Keratinocyte (primary cell): ENCODE results near the gene AATF. TPM values are rescaled to one million over a fixed set of nuclear protein-coding genes. Genes with fewer than 3 reads are reported as not detected.

Experiments used
- DNase-seq: peaks from one replicate; pipeline ENCODE4 v3.0.0-alpha.2; 2011; ENCODE audit warnings: low read depth, missing footprints, low spot score
- FAIRE-seq: peaks from 2 replicates; lab custom pipeline; 2011; peaks lifted over from hg19 to GRCh38; lab: Jason Lieb, UNC
- H2AFZ ChIP-seq: 2 replicates; pipeline ENCODE4 v1.6.0; 2012; ENCODE audit warnings: low read length, control low read depth, inconsistent platforms; ENCODE audit not compliant: control insufficient read depth
- H3K27ac ChIP-seq: 2 replicates; pipeline ENCODE4 v1.5.1; 2011; ENCODE audit warnings: low read length; ENCODE audit not compliant: control insufficient read depth, insufficient read depth
- H3K27me3 ChIP-seq: 3 replicates; pipeline ENCODE4 v1.6.0; 2011; ENCODE audit warnings: low read length; ENCODE audit not compliant: control insufficient read depth, insufficient read depth; ENCODE audit errors: extremely low read depth
- H3K36me3 ChIP-seq, 2 experiments: 2 replicates in 1 of 2; 3 replicates in 1 of 2; pipeline ENCODE4 v1.5.1; 2011; ENCODE audit warnings: low read length in 2 of 2, mild to moderate bottlenecking in 1 of 2; ENCODE audit not compliant: control insufficient read depth in 2 of 2, insufficient read depth in 2 of 2; ENCODE audit errors: extremely low read depth in 1 of 2
- H3K4me1 ChIP-seq: 3 replicates; pipeline ENCODE4 v1.5.1; 2011; ENCODE audit warnings: low read length; ENCODE audit not compliant: control insufficient read depth, insufficient read depth; ENCODE audit errors: extremely low read depth
- H3K4me2 ChIP-seq: 3 replicates; pipeline ENCODE4 v1.6.0; 2011; ENCODE audit warnings: low read depth, low read length; ENCODE audit not compliant: control insufficient read depth, insufficient read depth; ENCODE audit errors: extremely low read depth
- H3K4me3 ChIP-seq, 3 experiments: fragments of 200-600 bp in 1 of 3; sonication (generic) in 1 of 3; 2 replicates in 2 of 3; 3 replicates in 1 of 3; pipeline ENCODE4 v1.5.1; 2011 to 2016; ENCODE audit warnings: low read length in 3 of 3, mild to moderate bottlenecking in 3 of 3, control low read depth in 2 of 3, inconsistent platforms in 1 of 3, low read depth in 1 of 3, mixed read lengths in 1 of 3, mixed run types in 1 of 3, moderate library complexity in 1 of 3; ENCODE audit not compliant: control insufficient read depth in 2 of 3, insufficient read depth in 2 of 3; ENCODE audit errors: extremely low read depth in 1 of 3
- H3K79me2 ChIP-seq: 2 replicates; pipeline ENCODE4 v1.6.0; 2012; ENCODE audit warnings: low read length; ENCODE audit not compliant: control insufficient read depth, insufficient read depth
- H3K9ac ChIP-seq: 3 replicates; pipeline ENCODE4 v1.6.0; 2011; ENCODE audit warnings: low read length; ENCODE audit not compliant: control insufficient read depth, insufficient read depth; ENCODE audit errors: extremely low read depth
- H3K9me1 ChIP-seq: 3 replicates; pipeline ENCODE4 v1.6.0; 2011; ENCODE audit warnings: low read length; ENCODE audit not compliant: control insufficient read depth, insufficient read depth; ENCODE audit errors: extremely low read depth
- H3K9me3 ChIP-seq: 2 replicates; pipeline ENCODE4 v1.5.1; 2012; ENCODE audit warnings: low read depth, low read length; ENCODE audit not compliant: control insufficient read depth
- H4K20me1 ChIP-seq: 3 replicates; pipeline ENCODE4 v1.6.0; 2011; ENCODE audit warnings: low read length; ENCODE audit not compliant: control insufficient read depth, insufficient read depth; ENCODE audit errors: extremely low read depth
- CTCF ChIP-seq, 3 experiments: IDR thresholded peaks in 1 of 3; conservative IDR thresholded peaks in 1 of 3; optimal IDR thresholded peaks in 1 of 3; 2 replicates in 2 of 3; 3 replicates in 1 of 3; pipeline versions ENCODE3 to v1.5.1; 2011; ENCODE audit warnings: low read length in 3 of 3, mild to moderate bottlenecking in 3 of 3, moderate library complexity in 2 of 3, control low read depth in 1 of 3, inconsistent platforms in 1 of 3; ENCODE audit not compliant: insufficient read depth in 2 of 3; ENCODE audit errors: extremely low read depth in 1 of 3
- EZH2 ChIP-seq: IDR thresholded peaks from one replicate; pipeline ENCODE4 v1.6.1; 2012; ENCODE audit warnings: inconsistent platforms, mild to moderate bottlenecking, low read length, moderate library complexity
- dilution Hi-C: fragments of 300-500 bp; cut with MboI; formaldehyde crosslinking; loops from one replicate; pipeline ENCODE4 v1.7.0; 2020; ENCODE audit warnings: low sequenced_read_pairs; ENCODE audit not compliant: extremely low pct_ligation_motif_present
- polyA plus RNA-seq, 5 experiments: library from polyadenylated mRNA; depleted of rRNA in 3 of 5; stranded (reverse) in 3 of 5; stranded (forward) in 1 of 5; unstranded in 1 of 5; fragments of >200 nt; gene quantifications; 1 replicate in 1 of 5; 2 replicates in 3 of 5; 3 replicates in 1 of 5; pipeline versions ENCODE4 v1.2.1 to v1.2.3, GENCODE V29; 2011 to 2012; ENCODE audit warnings: missing spikeins in 2 of 5, low read depth in 1 of 5, low replicate concordance in 1 of 5

AATF gene
- polyA plus RNA-seq, 1 donor (not counting 4 experiments of a cell fraction or from before 2014, with no cell fraction given): 30.4 TPM

GRCh38 chr17:37079735-37080134, 131.0 kb downstream of the AATF start:
- dilution Hi-C loops: no loop called here
- DNase-seq (no peak), FAIRE-seq (no peak)
- Histone ChIP-seq H2AFZ (no peak overlapping the region), H3K27ac (no peak overlapping the region), H3K4me1 (no peaks in the 10 kb centered on the region), H3K9ac (no peak overlapping the region), H3K79me2 (no peaks in the 10 kb centered on the region), H3K9me1 (no peaks in the 10 kb centered on the region), H3K27me3 (no peaks in the 10 kb centered on the region), H3K4me3 (no peak overlapping the region), H4K20me1 (no peaks in the 10 kb centered on the region), H3K9me3 (no peaks in the 10 kb centered on the region), H3K4me2 (no peak overlapping the region), H3K36me3 (peaks cover 0 to 3% of the 10 kb centered on the region in 2 experiments)
- no peak for TF ChIP-seq CTCF (optimal IDR thresholded peaks at IDR 0.05 in 1 of 3, IDR thresholded peaks at IDR 0.05 in 1 of 3, conservative IDR thresholded peaks at IDR 0.05 in 1 of 3; ENCODE audit: extremely low read depth in 1 of 3, insufficient read depth in 2 of 3, low read length in 3 of 3)
- TF ChIP-seq EZH2: no peak

DNA sequence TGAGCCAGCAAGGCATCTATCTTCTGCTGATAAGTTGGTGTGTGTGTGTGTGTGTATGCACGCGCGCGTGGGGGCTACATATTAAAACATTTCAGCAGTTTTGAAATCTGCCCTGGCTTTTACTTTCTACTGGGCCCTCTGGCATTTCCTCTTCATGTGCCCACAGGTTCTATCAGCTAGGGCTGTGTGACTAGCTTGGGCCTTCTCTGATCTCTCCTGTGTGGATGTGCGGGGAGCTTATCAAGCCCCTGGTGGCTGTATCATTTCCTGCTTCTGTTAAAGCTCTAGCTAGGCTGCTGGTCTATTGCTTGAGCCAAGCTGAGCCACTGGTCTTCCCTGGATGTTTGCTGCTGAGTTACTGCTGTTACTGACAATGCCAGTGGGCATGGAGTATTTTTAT, 132.5 kb downstream of the AATF start:
- no peak overlapping the region for H3K9ac ChIP-seq
- no peak overlapping the region for H3K4me3 ChIP-seq
- no peak for DNase-seq
- dilution Hi-C loops: no loop called here
- no peaks in the 10 kb centered on the region for H3K4me1 ChIP-seq
- H3K9me3 ChIP-seq: no peaks in the 10 kb centered on the region
- H3K27ac ChIP-seq: no peak overlapping the region
- H3K9me1 ChIP-seq: no peaks in the 10 kb centered on the region
- no peaks in the 10 kb centered on the region for H3K27me3 ChIP-seq
- H4K20me1 ChIP-seq: no peaks in the 10 kb centered on the region
- peaks cover 10 to 13% of the 10 kb centered on the region in 2 experiments for H3K36me3 ChIP-seq
- no peak overlapping the region for H3K4me2 ChIP-seq
- no peak overlapping the region for H2AFZ ChIP-seq
- FAIRE-seq: no peak
- TF ChIP-seq EZH2: no peak
- no peak for TF ChIP-seq CTCF (optimal IDR thresholded peaks at IDR 0.05 in 1 of 3, IDR thresholded peaks at IDR 0.05 in 1 of 3, conservative IDR thresholded peaks at IDR 0.05 in 1 of 3; ENCODE audit: extremely low read depth in 1 of 3, insufficient read depth in 2 of 3, low read length in 3 of 3)
- H3K79me2 ChIP-seq: no peaks in the 10 kb centered on the region
